HPDE6-E6E7 (cell line): Measurements from ENCODE around the gene SF3A2.

Experiments
- DNase-seq: peaks from one replicate; pipeline ENCODE4 v3.0.0; 2011; ENCODE audit warnings: missing footprints; ENCODE audit errors: extremely low spot score

The SF3A2 gene

DNA sequence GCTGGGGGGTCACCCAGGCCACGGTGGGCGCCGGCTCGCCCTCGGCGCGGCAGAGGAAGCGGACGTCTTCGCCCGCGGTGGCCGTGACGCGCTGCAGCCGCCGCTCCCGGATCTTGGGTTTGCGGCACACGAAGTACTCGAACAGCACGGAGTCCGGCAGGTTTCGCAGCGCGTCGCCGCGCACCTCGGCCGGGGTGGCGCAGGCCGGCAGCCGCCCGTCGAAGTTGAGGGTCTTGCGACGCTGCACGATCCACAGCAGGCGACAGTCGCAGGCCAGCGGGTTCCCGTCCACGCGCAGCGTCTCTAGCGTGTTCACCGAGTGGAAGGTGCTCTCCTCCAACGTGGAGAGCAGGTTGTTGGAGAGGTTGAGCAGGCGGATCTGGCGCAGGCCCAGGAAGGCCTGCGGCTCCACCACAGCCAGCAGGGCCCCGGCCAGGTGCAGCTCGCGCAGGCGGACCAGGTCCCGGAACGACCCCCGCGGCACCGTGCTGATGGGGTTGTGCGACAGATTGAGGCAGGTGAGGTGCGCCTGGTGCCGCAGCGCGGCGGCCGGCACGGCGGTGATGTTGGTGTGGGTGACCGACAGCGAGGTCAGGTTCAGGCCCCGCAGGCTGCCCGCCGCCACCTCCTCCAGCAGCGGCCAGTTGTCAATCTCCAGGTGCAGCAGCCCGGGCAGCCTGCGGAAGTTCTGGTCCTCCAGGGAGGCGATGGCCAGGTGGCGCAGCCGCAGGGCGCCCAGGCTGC, 54.0 kb downstream of the SF3A2 start:
- no peak for DNase-seq

DNA sequence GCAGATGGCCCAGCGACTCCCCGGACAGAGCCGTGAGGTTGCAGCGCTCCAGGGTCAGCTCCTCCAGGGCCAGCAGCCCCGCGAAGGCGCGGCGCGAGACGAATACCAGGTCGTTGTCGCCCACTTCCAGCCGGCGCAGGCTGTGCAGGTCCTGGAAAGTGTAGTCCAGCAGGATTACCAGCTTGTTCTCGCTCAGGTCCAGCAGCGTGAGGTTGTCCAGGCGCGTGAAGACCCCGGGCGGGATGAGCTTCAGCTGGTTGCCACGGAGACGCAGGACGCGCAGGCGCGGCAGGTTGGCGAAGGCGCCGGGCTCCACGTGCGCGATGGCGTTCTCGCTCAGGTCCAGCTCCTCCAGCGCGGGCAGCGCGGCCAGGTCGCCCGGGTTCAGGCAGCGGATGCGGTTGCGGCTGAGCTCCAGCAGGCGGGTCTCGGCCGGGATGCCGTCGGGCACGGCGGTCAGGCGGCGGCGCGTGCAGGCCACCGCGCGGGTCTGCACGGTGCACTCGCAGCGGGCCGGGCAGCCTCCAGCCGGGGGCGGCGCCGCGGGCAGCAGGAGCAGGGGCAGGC, 54.6 kb downstream of the SF3A2 start:
- DNase-seq, result no peak

DNA sequence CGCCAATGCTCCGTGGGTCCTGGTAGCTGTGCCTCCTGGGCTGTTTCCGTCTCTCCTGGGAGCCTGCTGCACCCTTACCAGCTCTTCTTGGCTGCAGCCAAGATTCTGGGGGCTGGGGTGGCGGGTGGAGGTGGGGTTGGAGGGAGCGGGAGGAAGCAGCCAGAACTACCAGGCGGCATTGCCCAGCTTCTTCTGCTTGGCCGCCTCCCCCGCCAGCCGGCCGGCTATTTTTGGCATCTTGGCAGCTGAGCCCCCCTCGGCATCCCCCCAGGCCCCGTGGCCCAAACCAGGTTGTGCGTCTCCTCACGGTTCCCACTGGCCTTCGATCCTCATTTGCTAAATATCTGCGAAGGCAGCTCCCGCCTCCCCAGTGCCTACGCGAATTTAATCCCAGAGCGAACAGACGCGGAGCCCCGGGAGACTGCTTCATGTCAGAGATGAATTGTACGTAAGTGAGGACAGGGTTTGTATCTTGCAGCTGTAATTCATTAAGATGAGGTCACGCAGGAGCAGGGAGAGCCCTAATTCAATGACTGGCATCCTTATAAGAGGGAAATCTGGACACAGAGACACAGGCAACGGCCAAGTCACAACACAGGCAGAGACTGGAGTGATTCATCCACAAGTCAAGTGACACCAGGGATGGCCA, 58.2 kb downstream of the SF3A2 start:
- DNase-seq, result no peak

DNA sequence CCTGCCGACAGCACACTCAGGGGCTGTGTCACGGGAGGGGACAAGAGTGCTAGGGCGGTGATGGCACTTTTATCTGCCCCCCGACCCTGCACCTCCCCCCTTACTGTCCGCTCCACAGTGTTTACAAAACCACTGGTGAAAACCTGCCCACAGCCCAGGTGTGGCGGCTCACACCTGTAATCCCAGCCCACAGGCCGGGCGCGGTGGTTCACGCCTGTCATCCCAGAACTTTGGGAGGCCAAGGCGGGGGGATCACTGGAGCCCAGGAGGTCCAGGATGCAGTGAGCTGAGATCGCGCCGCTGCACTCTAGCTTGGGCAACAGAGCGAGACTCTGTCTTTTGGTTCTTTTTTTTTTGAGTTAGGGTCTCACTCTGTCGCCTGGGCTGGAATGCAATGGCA, 59.5 kb downstream of the SF3A2 start:
- no peak for DNase-seq
